ENCODE measurements around the gene GATA3. TPM values are rescaled to one million over a fixed set of nuclear protein-coding genes. Genes with fewer than 3 reads are reported as not detected.

The GATA3 gene
- total and polyA plus RNA-seq, 2 of the 8 experiments (the other 6 are each of a cell fraction or from before 2014, with no cell fraction given), result 0.02 to 0.43 TPM

- ChIA-PET POLR2A (ENCODE audit: partially characterized antibody) (no interaction called here), CTCF (ENCODE audit: partially characterized antibody) (interaction anchor here (0.6 to 2.6 kb wide), 6 partner anchors 10 to 481 kb away, joined by 3 to 13 read pairs (median 4); no protein-coding TSS in a partner anchor)
- Histone ChIP-seq H3K79me2 (ENCODE audit: control insufficient read depth in 1 of 2, insufficient read depth in 2 of 2, low read length in 2 of 2) (no peaks in the 10 kb centered on the region), H2AFZ (ENCODE audit: low read length) (no peak overlapping the region), H3K14ac (ENCODE audit: insufficient read length) (no peak overlapping the region), H3K9me3 (ENCODE audit: insufficient read depth in 2 of 2, low read depth in 1 of 2, low read length in 1 of 2) (no peaks in the 10 kb centered on the region), H3K27me3 (replicated peaks in 1 of 4; ENCODE audit: control insufficient read depth in 3 of 4, extremely low read depth in 1 of 4, insufficient read depth in 3 of 4, low read length in 3 of 4) (peaks cover 42 to 62% (median 58%) of the 10 kb centered on the region in 4 experiments), H2BK15ac (ENCODE audit: low read length) (no peak overlapping the region), H3K9ac (replicated peaks in 1 of 4; ENCODE audit: extremely low read depth in 1 of 4, low read depth in 3 of 4, low read length in 3 of 4) (no peak overlapping the region), H2BK5ac (ENCODE audit: low read depth, low read length) (no peak overlapping the region), H3K4me3 (ENCODE audit: extremely low read depth in 1 of 4, insufficient read depth in 2 of 4, low read depth in 3 of 4, low read length in 4 of 4) (no peak overlapping the region), H3K23ac (ENCODE audit: insufficient read length) (no peak overlapping the region), H3K56ac (replicated peaks; ENCODE audit: insufficient read length, low read depth, low read length) (no peak overlapping the region), H2BK20ac (ENCODE audit: low read length) (no peak overlapping the region), H3K4me2 (ENCODE audit: insufficient read depth in 1 of 2, low read depth in 2 of 2, low read length in 2 of 2) (no peak overlapping the region), H2AK5ac (ENCODE audit: low read depth, low read length) (no peak overlapping the region), H4K91ac (replicated peaks; ENCODE audit: insufficient read length, low read length) (no peak overlapping the region), H4K20me1 (replicated peaks in 1 of 2; ENCODE audit: control insufficient read depth in 1 of 2, insufficient read depth in 2 of 2, low read length in 2 of 2) (peaks cover 6 to 14% of the 10 kb centered on the region in 2 experiments), H4K8ac (ENCODE audit: extremely low read depth, insufficient read depth, low read length) (no peak overlapping the region), H2BK120ac (replicated peaks; ENCODE audit: low read depth, low read length) (no peak overlapping the region), H3K36me3 (ENCODE audit: control insufficient read depth in 2 of 4, insufficient read depth in 4 of 4, low read length in 3 of 4) (peaks cover 0 to 2% (median 0%) of the 10 kb centered on the region in 4 experiments; a peak in 1 of 8 replicates), H2BK12ac (ENCODE audit: low read depth, low read length) (no peak overlapping the region), H3K18ac (ENCODE audit: extremely low read depth, low read length) (no peak overlapping the region), H4K5ac (ENCODE audit: insufficient read length, low read depth, low read length) (no peak overlapping the region), H3K4ac (replicated peaks; ENCODE audit: insufficient read length, low read depth, low read length) (no peak overlapping the region), H3K23me2 (ENCODE audit: low read depth, low read length) (no peaks in the 10 kb centered on the region; the same call in 1 of the 2 replicates), H3K79me1 (ENCODE audit: low read depth, low read length) (no peaks in the 10 kb centered on the region), H3K4me1 (replicated peaks in 1 of 4; ENCODE audit: control insufficient read depth in 3 of 4, insufficient read depth in 4 of 4, low read length in 3 of 4) (peaks cover 7 to 20% (median 12%) of the 10 kb centered on the region in 4 experiments), H3K27ac (ENCODE audit: low read depth, low read length) (no peak overlapping the region)
- 75% methylated on average over 7 of the region's 7 CpGs; no CpG with 5 or more reads in 1 of the 2 experiments for WGBS, 2 experiments (ENCODE audit: extremely low coverage in 1 of 2, insufficient coverage in 1 of 2, insufficient read length in 1 of 2, insufficient replicate concordance in 2 of 2, low coverage in 1 of 2, low lambda C conversion rate in 2 of 2, missing lambda C conversion rate in 1 of 2)
- DNase-seq (ENCODE audit: low read depth in 1 of 2, low spot score in 2 of 2), result no peak
- FAIRE-seq, result no peak
- TF ChIP-seq CTBP2 (IDR thresholded peaks at IDR 0.05; ENCODE audit: borderline replicate concordance, insufficient read depth, insufficient read length, low read length), result no peak
- TF ChIP-seq TAF7 (optimal IDR thresholded peaks at IDR 0.05; ENCODE audit: borderline replicate concordance, low read depth, low read length), result no peak
- no peak for TF ChIP-seq POLR2A (IDR thresholded peaks at IDR 0.05; ENCODE audit: control extremely low read depth in 1 of 2, low read depth in 2 of 2, low read length in 2 of 2)
- no peak for TF ChIP-seq RFX5 (IDR thresholded peaks at IDR 0.05; ENCODE audit: borderline replicate concordance, low read depth, low read length)
- no peak for TF ChIP-seq TCF12 (IDR thresholded peaks at IDR 0.05; ENCODE audit: low read depth, low read length)
- no peak for TF ChIP-seq SP1 (IDR thresholded peaks at IDR 0.05; ENCODE audit: low read depth, low read length)
- TF ChIP-seq KDM5A (IDR thresholded peaks at IDR 0.05; ENCODE audit: low read length), result no peak
- TF ChIP-seq SIN3A (conservative IDR thresholded peaks at IDR 0.05 in 1 of 2, IDR thresholded peaks at IDR 0.05 in 1 of 2; ENCODE audit: low read depth in 1 of 2, low read length in 2 of 2), result no peak
- no peak for TF ChIP-seq RAD21 (IDR thresholded peaks at IDR 0.05 in 1 of 2, conservative IDR thresholded peaks at IDR 0.05 in 1 of 2; ENCODE audit: low read depth in 2 of 2, low read length in 2 of 2)
- TF ChIP-seq CHD1 (IDR thresholded peaks at IDR 0.05; ENCODE audit: low read depth, low read length), result no peak
- no peak for TF ChIP-seq USF2 (IDR thresholded peaks at IDR 0.05; ENCODE audit: low read length)
- no peak for TF ChIP-seq HDAC6 (IDR thresholded peaks at IDR 0.05; ENCODE audit: low read depth, low read length)
- TF ChIP-seq SP2 (IDR thresholded peaks at IDR 0.05; ENCODE audit: low read length), result no peak
- no peak for TF ChIP-seq TBP (IDR thresholded peaks at IDR 0.05; ENCODE audit: low read depth, low read length)
Measured at GRCh38 chr10:8032558-8032957, 21.9 kb upstream of the GATA3 start.

All from H1 (cell line).